Endothelial cell of umbilical vein (primary cell): ENCODE data around the gene GLRX5. TPM values are rescaled to one million over a fixed set of nuclear protein-coding genes. Genes with fewer than 3 reads are reported as not detected.

Source experiments
- BruUV-seq: library from RNA; stranded (reverse); fragments of 400-500 nt; replicated peaks from 2 replicates; lab custom pipeline; 2021; lab: Mats Ljungman, UMichigan
- CTCF ChIA-PET: fragments of 300-600, 350-600 bp; sonication (Branson Sonifier 250); formaldehyde crosslinking; loops from one replicate; lab custom pipeline; 2021; ENCODE audit warnings: antibody characterized with exemption, inconsistent platforms; lab: Charles Lee
- POLR2A ChIA-PET: fragments of 300-600, 350-600 bp; sonication (Branson Sonifier 250); formaldehyde crosslinking; loops from one replicate; lab custom pipeline; 2021; ENCODE audit warnings: antibody characterized with exemption, inconsistent platforms; lab: Charles Lee
- DNase-seq: peaks from one replicate; pipeline ENCODE4 v3.0.0-alpha.2; 2011; ENCODE audit warnings: low read depth, low spot score
- FAIRE-seq: peaks from 2 replicates; lab custom pipeline; 2011; peaks lifted over from hg19 to GRCh38; lab: Jason Lieb, UNC
- H2AFZ ChIP-seq: 2 replicates; pipeline ENCODE4 v1.6.0; 2012; ENCODE audit warnings: low read depth, low read length, control low read depth, inconsistent platforms
- H3K27ac ChIP-seq: 2 replicates; pipeline ENCODE4 v1.5.1; 2011; ENCODE audit warnings: low read depth, mild to moderate bottlenecking, control low read depth, low read length, moderate library complexity; ENCODE audit not compliant: insufficient read depth
- H3K27me3 ChIP-seq, 2 experiments: 2 replicates each; pipeline versions ENCODE4 v1.6.0 to v1.6.1; 2011; ENCODE audit warnings: low read length in 2 of 2, mixed read lengths in 1 of 2; ENCODE audit not compliant: control insufficient read depth in 2 of 2, insufficient read depth in 2 of 2
- H3K36me3 ChIP-seq, 2 experiments: 2 replicates in 1 of 2; 3 replicates in 1 of 2; pipeline ENCODE4 v1.5.1; 2011; ENCODE audit warnings: low read length in 2 of 2, mild to moderate bottlenecking in 1 of 2, moderate library complexity in 1 of 2; ENCODE audit not compliant: control insufficient read depth in 2 of 2, insufficient read depth in 2 of 2; ENCODE audit errors: extremely low read depth in 1 of 2
- H3K4me1 ChIP-seq: 3 replicates; pipeline ENCODE4 v1.5.1; 2011; ENCODE audit warnings: mild to moderate bottlenecking, low read length; ENCODE audit not compliant: control insufficient read depth, insufficient read depth; ENCODE audit errors: extremely low read depth
- H3K4me2 ChIP-seq: 2 replicates; pipeline ENCODE4 v1.6.1; 2011; ENCODE audit warnings: low read length, control low read depth, mixed read lengths; ENCODE audit not compliant: insufficient read depth
- H3K4me3 ChIP-seq, 3 experiments: fragments of 200-600 bp in 1 of 3; sonication (generic), shearing (Covaris generic) in 1 of 3; replicated peaks in 1 of 3; 2 replicates each; pipeline ENCODE4 v1.5.1; 2011 to 2016; ENCODE audit warnings: control low read depth in 3 of 3, low read length in 3 of 3, mild to moderate bottlenecking in 2 of 3, inconsistent platforms in 1 of 3, low read depth in 1 of 3, moderate library complexity in 1 of 3; ENCODE audit not compliant: insufficient read depth in 1 of 3
- H3K79me2 ChIP-seq: 2 replicates; pipeline ENCODE4 v1.6.0; 2012; ENCODE audit warnings: low read length, inconsistent platforms; ENCODE audit not compliant: control insufficient read depth, insufficient read depth
- H3K9ac ChIP-seq: replicated peaks from 2 replicates; pipeline ENCODE3; 2011; ENCODE audit warnings: low read length, control low read depth; ENCODE audit not compliant: insufficient read depth; ENCODE audit errors: extremely low read depth
- H3K9me1 ChIP-seq: replicated peaks from 3 replicates; pipeline ENCODE4 v1.6.0; 2011; ENCODE audit warnings: mild to moderate bottlenecking, low read length; ENCODE audit not compliant: control insufficient read depth, insufficient read depth; ENCODE audit errors: extremely low read depth
- H3K9me3 ChIP-seq: replicated peaks from 2 replicates; pipeline ENCODE4 v1.5.1; 2012; ENCODE audit warnings: low read length, inconsistent platforms; ENCODE audit not compliant: control insufficient read depth, insufficient read depth
- H4K20me1 ChIP-seq: replicated peaks from 2 replicates; pipeline ENCODE3; 2011; ENCODE audit warnings: mild to moderate bottlenecking, low read length; ENCODE audit not compliant: control insufficient read depth, insufficient read depth; ENCODE audit errors: extremely low read depth
- CTCF ChIP-seq, 2 donors: IDR thresholded peaks; 1 replicate in 1 of 2; 2 replicates in 1 of 2; pipeline ENCODE4 v1.5.1; 2011; ENCODE audit warnings: low read length in 2 of 2, mild to moderate bottlenecking in 2 of 2, moderate library complexity in 2 of 2, control low read depth in 1 of 2, inconsistent platforms in 1 of 2, low read depth in 1 of 2; ENCODE audit not compliant: insufficient read depth in 1 of 2; ENCODE audit errors: extremely low read depth in 1 of 2
- EZH2 ChIP-seq: IDR thresholded peaks from 2 replicates; pipeline ENCODE4 v1.6.1; 2012; ENCODE audit warnings: borderline replicate concordance, low read depth, mild to moderate bottlenecking, moderate library complexity, low read length, inconsistent platforms; ENCODE audit not compliant: severe bottlenecking
- FOS ChIP-seq: IDR thresholded peaks from 2 replicates; pipeline ENCODE4 v1.6.1; 2011; ENCODE audit warnings: mild to moderate bottlenecking, low read length, moderate library complexity, borderline replicate concordance; ENCODE audit not compliant: insufficient read depth
- GATA2 ChIP-seq: IDR thresholded peaks from 2 replicates; pipeline ENCODE4 v1.7.0; 2011; ENCODE audit warnings: low read depth, mild to moderate bottlenecking, moderate library complexity, mixed read lengths, low read length; ENCODE audit not compliant: insufficient read length, insufficient read depth
- JUN ChIP-seq: IDR thresholded peaks from 2 replicates; pipeline ENCODE4 v1.6.1; 2011; ENCODE audit warnings: borderline replicate concordance, low read depth; ENCODE audit not compliant: insufficient read length, insufficient read depth
- MAX ChIP-seq: IDR thresholded peaks from 2 replicates; pipeline ENCODE4 v1.6.1; 2011; ENCODE audit not compliant: insufficient read depth, insufficient read length
- MYC ChIP-seq: IDR thresholded peaks from one replicate; pipeline ENCODE4 v1.6.1; 2011; ENCODE audit warnings: mild to moderate bottlenecking, low read depth, low read length
- POLR2A ChIP-seq: IDR thresholded peaks from 2 replicates; pipeline ENCODE4 v1.6.1; 2012; ENCODE audit warnings: low read depth, mild to moderate bottlenecking, control low read depth, low read length
- POLR2AphosphoS5 ChIP-seq: IDR thresholded peaks from 2 replicates; pipeline ENCODE4 v1.6.1; 2012; ENCODE audit warnings: low read depth, mild to moderate bottlenecking, control low read depth, low read length, moderate library complexity; ENCODE audit not compliant: insufficient read depth
- dilution Hi-C: fragments of 300-500 bp; cut with MboI; formaldehyde crosslinking; loops from one replicate; pipeline ENCODE4 v1.15.0; 2019; ENCODE audit warnings: low sequenced_read_pairs; ENCODE audit not compliant: extremely low pct_ligation_motif_present
- intact Hi-C: fragments of 100-400 bp; cut with micrococcal nuclease; formaldehyde crosslinking; loops from one replicate; pipeline ENCODE4 v1.10.0; 2022
- polyA plus RNA-seq, 4 experiments: library from polyadenylated mRNA; depleted of rRNA in 3 of 4; stranded (reverse) in 3 of 4; unstranded in 1 of 4; fragments of >200 nt; gene quantifications; 2 replicates each; pipeline versions ENCODE4 v1.2.1 to v1.2.3, GENCODE V29; 2011 to 2012; ENCODE audit warnings: missing spikeins in 1 of 4
- total RNA-seq: library from RNA; stranded (reverse); gene quantifications from 2 replicates; pipeline ENCODE4 v1.2.3, GENCODE V29; 2021

The GLRX5 gene
- total and polyA plus RNA-seq, 2 donors (not counting 3 experiments of a cell fraction or from before 2014, with no cell fraction given), result 42.6 to 52.0 TPM

- H3K4me2 ChIP-seq, result no peak overlapping the region
- intact Hi-C loops (no loop called here), dilution Hi-C loops (no loop called here)
- no peaks in the 10 kb centered on the region for H3K36me3 ChIP-seq
- H3K27ac ChIP-seq, result no peak overlapping the region
- TF ChIP-seq MYC (no peak), MAX (no peak), JUN (no peak), POLR2AphosphoS5 (no peak), POLR2A (no peak), FOS (no peak), EZH2 (no peak), CTCF (IDR thresholded peaks at IDR 0.05; ENCODE audit: extremely low read depth in 1 of 2, insufficient read depth in 1 of 2, low read depth in 1 of 2, low read length in 2 of 2) (no peak), GATA2 (no peak)
- CTCF ChIA-PET, result interaction anchor here (2.6 kb wide), 1 partner anchor 7 kb away, joined by 13 read pairs; no protein-coding TSS in a partner anchor
- H3K27me3 ChIP-seq, result no peaks in the 10 kb centered on the region
- no peak for FAIRE-seq
- H3K79me2 ChIP-seq, result peaks cover 2% of the 10 kb centered on the region
- H3K9me1 ChIP-seq, result no peaks in the 10 kb centered on the region
- POLR2A ChIA-PET, result no interaction called here
- H4K20me1 ChIP-seq, result no peaks in the 10 kb centered on the region
- H3K9ac ChIP-seq, result no peak overlapping the region
- no peak overlapping the region for H3K4me3 ChIP-seq
- H2AFZ ChIP-seq, result no peak overlapping the region
- peaks cover 13% of the 10 kb centered on the region for H3K4me1 ChIP-seq
- DNase-seq, result no peak
- no TSS peak for BruUV-seq
- H3K9me3 ChIP-seq, result no peaks in the 10 kb centered on the region
Measured at GRCh38 chr14:95485222-95485819, 49.5 kb upstream of the GLRX5 start.
